HG03354 (cell line): ENCODE measurements around the gene PLXND1.

Experiments used
- ATAC-seq: cut with Tn5 transposase; IDR thresholded peaks from one replicate; pipeline ENCODE4 v1.9.1; 2021; ENCODE audit warnings: mild to moderate bottlenecking; ENCODE audit not compliant: unreplicated experiment, poor library complexity, severe bottlenecking

Gene PLXND1

GRCh38 chr3:129604767-129605166, 1.7 kb downstream of the PLXND1 start:
- ATAC-seq = no peak

GRCh38 chr3:129603991-129604749, 2.3 kb downstream of the PLXND1 start:
- ATAC-seq = no peak

- no peak for ATAC-seq
Measured at GRCh38 chr3:129603561-129603942, 2.9 kb downstream of the PLXND1 start.

- no peak for ATAC-seq
Measured at GRCh38 chr3:129602730-129603560, 3.5 kb downstream of the PLXND1 start.

GRCh38 chr3:129602309-129602708, 4.2 kb downstream of the PLXND1 start:
- no peak for ATAC-seq

- no peak for ATAC-seq
Measured at GRCh38 chr3:129601713-129602112, 4.8 kb downstream of the PLXND1 start.

GRCh38 chr3:129600348-129600747, 6.1 kb downstream of the PLXND1 start:
- ATAC-seq = no peak

- no peak for ATAC-seq
Measured at GRCh38 chr3:129599607-129600006, 6.9 kb downstream of the PLXND1 start.

GRCh38 chr3:129599073-129599472, 7.4 kb downstream of the PLXND1 start:
- ATAC-seq = no peak

- no peak for ATAC-seq
Measured at GRCh38 chr3:129598484-129598883, 8.0 kb downstream of the PLXND1 start.

GRCh38 chr3:129598000-129598381, 8.5 kb downstream of the PLXND1 start:
- ATAC-seq = no peak

- ATAC-seq = no peak
Measured at GRCh38 chr3:129597087-129597999, 9.1 kb downstream of the PLXND1 start.

- no peak for ATAC-seq
Measured at GRCh38 chr3:129596194-129597086, 10.0 kb downstream of the PLXND1 start.

GRCh38 chr3:129595544-129596193, 10.8 kb downstream of the PLXND1 start:
- no peak for ATAC-seq

- no peak for ATAC-seq
Measured at GRCh38 chr3:129594907-129595390, 11.5 kb downstream of the PLXND1 start.

- ATAC-seq = no peak
Measured at GRCh38 chr3:129594409-129594808, 12.1 kb downstream of the PLXND1 start.

GRCh38 chr3:129593595-129594339, 12.7 kb downstream of the PLXND1 start:
- peak; percentile 55 for ATAC-seq

- ATAC-seq = no peak
Measured at GRCh38 chr3:129593230-129593594, 13.3 kb downstream of the PLXND1 start.
